AG09309 (cell line): ENCODE measurements around the gene RNF213.

Experiments used
- DNase-seq: peaks from one replicate; pipeline ENCODE4 v3.0.0-alpha.2; 2010; ENCODE audit warnings: low read depth
- H3K4me3 ChIP-seq: 2 replicates; pipeline ENCODE4 v1.5.1; 2011; ENCODE audit warnings: mild to moderate bottlenecking, low read depth, low read length, moderate library complexity; ENCODE audit not compliant: control insufficient read depth
- TF ChIP-seq, protein P1 (sequence below): IDR thresholded peaks from 2 replicates; pipeline ENCODE4 v1.5.1; 2011; ENCODE audit warnings: mild to moderate bottlenecking, low read depth, low read length, inconsistent platforms; ENCODE audit not compliant: insufficient read depth, control insufficient read depth; ENCODE audit errors: missing control alignments

The RNF213 gene

DNA sequence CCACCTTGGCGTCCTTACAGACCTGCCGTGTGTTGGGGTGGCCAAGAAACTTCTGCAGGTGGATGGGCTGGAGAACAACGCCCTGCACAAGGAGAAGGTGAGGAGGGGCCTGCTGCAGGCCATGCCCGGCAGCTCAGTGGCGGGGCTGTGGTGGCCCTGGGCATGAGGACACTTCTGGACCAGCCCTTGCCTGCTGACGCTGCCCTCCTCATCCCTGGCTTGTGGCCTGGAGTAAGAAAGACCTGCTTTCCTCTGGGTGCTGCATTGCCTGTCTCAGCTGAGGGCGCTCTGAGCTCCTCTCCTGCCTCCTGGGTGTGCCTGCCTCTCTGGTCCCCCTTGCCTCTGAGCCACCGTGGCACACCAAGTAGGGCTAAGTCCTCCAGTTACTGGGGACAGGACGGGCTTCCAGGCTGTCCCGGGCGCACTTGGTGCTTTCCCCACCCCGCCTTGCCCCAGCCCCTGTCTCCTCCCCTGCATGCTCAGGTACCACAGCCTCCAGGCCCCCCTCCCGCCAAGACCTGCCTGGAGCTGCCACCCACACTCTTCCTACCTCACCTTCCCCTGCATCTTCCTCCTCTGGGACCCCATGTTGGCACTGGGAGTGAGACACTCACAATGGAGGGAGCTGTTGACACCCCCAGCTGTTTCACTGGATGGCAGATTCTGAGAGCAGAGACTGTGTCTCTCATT is 163.0 kb downstream of the RNF213 start:
- DNase-seq: no peak
- TF ChIP-seq, protein P1, sequence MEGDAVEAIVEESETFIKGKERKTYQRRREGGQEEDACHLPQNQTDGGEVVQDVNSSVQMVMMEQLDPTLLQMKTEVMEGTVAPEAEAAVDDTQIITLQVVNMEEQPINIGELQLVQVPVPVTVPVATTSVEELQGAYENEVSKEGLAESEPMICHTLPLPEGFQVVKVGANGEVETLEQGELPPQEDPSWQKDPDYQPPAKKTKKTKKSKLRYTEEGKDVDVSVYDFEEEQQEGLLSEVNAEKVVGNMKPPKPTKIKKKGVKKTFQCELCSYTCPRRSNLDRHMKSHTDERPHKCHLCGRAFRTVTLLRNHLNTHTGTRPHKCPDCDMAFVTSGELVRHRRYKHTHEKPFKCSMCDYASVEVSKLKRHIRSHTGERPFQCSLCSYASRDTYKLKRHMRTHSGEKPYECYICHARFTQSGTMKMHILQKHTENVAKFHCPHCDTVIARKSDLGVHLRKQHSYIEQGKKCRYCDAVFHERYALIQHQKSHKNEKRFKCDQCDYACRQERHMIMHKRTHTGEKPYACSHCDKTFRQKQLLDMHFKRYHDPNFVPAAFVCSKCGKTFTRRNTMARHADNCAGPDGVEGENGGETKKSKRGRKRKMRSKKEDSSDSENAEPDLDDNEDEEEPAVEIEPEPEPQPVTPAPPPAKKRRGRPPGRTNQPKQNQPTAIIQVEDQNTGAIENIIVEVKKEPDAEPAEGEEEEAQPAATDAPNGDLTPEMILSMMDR: no peak
- no peak overlapping the region for H3K4me3 ChIP-seq

DNA sequence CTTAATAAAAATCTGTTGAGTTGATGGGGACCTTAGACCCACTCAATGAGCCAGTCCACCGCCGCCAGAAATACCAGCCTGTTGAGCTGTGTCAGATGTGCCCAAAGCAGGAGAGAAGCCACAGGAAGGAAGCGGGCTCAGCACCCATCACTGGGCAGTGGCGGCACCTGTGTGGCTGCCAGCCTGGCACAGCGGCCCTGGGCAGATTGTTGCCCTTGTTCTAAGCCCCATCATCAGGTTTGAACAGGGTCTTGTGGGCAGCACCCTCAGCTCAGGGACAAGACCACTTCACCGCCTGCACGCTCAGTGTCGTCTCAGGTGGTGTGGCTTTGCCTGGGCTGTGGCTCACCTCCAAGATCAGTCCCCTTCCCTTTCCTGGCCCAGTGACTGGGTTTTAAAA is 163.6 kb downstream of the RNF213 start:
- no peak overlapping the region for H3K4me3 ChIP-seq
- no peak for DNase-seq
- TF ChIP-seq, protein P1: no peak

DNA sequence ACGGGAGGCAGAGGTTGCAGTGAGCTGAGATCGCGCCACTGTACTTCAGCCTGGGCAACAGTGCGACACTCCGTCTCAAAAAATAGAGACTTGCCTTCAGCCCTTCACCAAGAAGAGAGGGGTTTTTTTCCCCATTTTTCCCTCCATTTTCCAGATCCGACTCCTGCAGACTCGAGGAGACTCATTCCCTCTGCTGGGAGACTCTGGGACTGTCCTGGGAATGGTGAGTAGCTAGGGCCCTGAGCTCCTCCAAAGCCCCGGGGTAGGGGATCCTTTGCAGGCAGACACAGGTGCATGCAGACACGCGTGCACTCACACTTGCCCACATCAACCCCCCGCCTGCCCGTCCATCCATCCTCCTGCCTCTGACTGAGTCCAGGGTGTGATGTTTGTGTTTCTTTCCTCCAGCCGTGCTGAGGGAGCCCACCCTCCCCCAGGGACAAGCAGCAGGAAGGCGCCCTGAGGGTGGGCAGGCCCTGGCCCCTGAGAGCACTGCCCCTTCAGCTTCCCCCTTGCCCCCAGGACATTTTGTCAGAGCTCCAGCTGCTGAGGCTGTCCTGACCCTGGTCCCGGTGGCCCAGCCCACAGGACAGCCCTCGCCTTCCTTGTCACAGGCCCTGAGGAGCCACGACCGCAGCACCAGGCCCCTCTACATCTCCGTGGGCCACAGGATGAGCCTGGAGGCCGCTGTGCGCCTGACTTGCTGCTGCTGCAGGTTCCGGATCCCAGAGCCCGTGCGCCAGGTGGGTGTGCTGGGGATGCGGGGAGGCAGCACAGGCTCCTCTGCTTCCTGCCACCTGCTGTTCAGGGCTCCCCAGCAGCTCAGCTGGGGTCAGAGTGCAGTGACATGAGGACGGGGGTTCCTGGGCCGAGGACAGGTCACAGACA is 164.5 kb downstream of the RNF213 start:
- no peak overlapping the region for H3K4me3 ChIP-seq
- no peak for DNase-seq
- TF ChIP-seq, protein P1: no peak

DNA sequence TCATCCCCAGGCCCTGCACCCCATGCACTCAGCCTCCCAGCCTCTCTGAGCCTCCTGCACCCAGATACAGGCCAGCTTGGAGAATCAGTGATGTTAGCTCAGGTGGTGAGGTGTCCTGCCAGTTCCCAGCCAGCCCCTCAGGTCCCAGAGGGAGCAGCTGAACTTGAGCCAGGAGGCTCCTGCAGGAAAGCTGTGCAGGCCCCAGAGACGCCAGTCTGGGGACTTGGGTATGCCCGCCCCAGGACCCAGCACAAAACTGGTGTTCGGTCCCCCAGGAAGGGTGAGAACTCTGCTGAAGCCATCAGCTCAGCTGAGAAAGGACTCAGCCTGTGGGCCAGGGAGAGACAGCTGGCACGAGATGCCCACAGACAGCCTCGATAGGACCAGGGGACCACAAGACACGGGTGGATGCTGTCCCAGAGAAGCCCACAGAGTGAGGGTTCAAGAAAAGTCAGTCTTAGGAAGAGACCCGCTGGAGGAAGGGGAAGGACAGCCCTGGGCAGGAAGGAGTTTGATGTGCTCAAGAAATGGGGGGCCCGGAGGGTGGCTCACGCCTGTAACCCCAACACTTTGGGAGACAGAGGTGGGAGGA is 165.3 kb downstream of the RNF213 start:
- TF ChIP-seq, protein P1: no peak
- DNase-seq: no peak
- no peak overlapping the region for H3K4me3 ChIP-seq

DNA sequence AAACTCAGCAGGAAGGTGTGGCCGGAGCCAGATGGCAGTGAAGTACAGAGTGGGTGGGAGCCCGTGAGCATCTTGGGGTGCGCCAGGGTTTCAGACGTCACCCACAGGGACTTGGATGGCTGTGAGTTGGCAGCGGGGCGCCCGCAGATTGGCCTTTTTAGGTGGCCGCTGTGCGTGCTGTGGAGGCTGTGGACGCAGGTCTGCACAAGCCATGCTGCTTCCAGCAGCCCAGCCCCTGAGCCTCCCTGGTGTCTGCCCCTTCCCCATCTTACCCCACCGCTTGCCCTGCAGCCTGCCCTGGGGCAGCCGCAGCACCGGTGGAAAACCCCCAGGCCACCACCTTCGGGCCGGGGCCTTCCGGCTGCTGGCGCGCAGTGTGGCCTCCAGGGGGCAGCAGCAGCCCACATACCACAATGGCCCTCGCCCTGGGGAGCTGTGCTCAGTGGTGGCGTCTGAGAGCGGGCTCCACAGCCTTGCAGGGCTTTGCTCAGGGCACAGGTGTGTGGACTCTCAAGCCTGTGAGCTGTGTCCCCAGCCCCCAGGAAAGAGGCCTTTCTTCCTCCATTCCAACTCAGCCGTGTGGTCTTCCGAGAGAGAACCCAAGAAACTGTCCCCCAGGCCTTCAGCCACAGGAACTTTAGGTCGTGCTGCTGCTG is 166.1 kb downstream of the RNF213 start:
- no peak for DNase-seq

More for the DNA sequence above, 166.1 kb downstream of the RNF213 start:
- no peak overlapping the region for H3K4me3 ChIP-seq
- TF ChIP-seq, protein P1: peak; percentile 98
